SU-DHL-6 (cell line): ENCODE measurements around the gene RBMS3.

Source experiments
- EZH2phosphoT487 ChIP-seq: fragments of 200-600 bp; sonication (generic), shearing (Covaris generic); conservative IDR thresholded peaks from 2 replicates; pipeline ENCODE4 v1.6.1; 2018; ENCODE audit warnings: mild to moderate bottlenecking, antibody characterized with exemption, low read length, moderate library complexity, mixed read lengths
- TF ChIP-seq, protein P1 (sequence below): fragments of 200-600 bp; sonication (generic); IDR thresholded peaks from one replicate; pipeline ENCODE4 v1.5.1; 2017; ENCODE audit warnings: antibody characterized with exemption, mild to moderate bottlenecking, low read length, moderate library complexity; ENCODE audit not compliant: insufficient read depth, poor library complexity, severe bottlenecking

GRCh38 chr3:29567501-29567900 is 286.6 kb downstream of the RBMS3 start:
- TF ChIP-seq, protein P1, sequence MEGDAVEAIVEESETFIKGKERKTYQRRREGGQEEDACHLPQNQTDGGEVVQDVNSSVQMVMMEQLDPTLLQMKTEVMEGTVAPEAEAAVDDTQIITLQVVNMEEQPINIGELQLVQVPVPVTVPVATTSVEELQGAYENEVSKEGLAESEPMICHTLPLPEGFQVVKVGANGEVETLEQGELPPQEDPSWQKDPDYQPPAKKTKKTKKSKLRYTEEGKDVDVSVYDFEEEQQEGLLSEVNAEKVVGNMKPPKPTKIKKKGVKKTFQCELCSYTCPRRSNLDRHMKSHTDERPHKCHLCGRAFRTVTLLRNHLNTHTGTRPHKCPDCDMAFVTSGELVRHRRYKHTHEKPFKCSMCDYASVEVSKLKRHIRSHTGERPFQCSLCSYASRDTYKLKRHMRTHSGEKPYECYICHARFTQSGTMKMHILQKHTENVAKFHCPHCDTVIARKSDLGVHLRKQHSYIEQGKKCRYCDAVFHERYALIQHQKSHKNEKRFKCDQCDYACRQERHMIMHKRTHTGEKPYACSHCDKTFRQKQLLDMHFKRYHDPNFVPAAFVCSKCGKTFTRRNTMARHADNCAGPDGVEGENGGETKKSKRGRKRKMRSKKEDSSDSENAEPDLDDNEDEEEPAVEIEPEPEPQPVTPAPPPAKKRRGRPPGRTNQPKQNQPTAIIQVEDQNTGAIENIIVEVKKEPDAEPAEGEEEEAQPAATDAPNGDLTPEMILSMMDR, result no peak
- no peak for TF ChIP-seq EZH2phosphoT487
